ENCODE measurements around the gene COX7A2L. TPM values are rescaled to one million over a fixed set of nuclear protein-coding genes. Genes with fewer than 3 reads are reported as not detected.

Gene COX7A2L
- total RNA-seq, 1 donor from 2014 or later, result 199 TPM

- DNase-seq (ENCODE audit: low read depth), result no peak
These were observed 39.5 kb downstream of the COX7A2L start for GRCh38 chr2:42321452-42322064.

GRCh38 chr2:42319265-42319664 lies 41.8 kb downstream of the COX7A2L start:
- DNase-seq (ENCODE audit: low read depth), result no peak

GRCh38 chr2:42317945-42318344 lies 43.1 kb downstream of the COX7A2L start:
- no peak for DNase-seq (ENCODE audit: low read depth)

- DNase-seq (ENCODE audit: low read depth), result no peak
These were observed 43.5 kb downstream of the COX7A2L start for GRCh38 chr2:42317486-42317885.

- no peak for DNase-seq (ENCODE audit: low read depth)
These were observed 44.1 kb downstream of the COX7A2L start for GRCh38 chr2:42316910-42317309.

GRCh38 chr2:42315844-42316470 lies 45.1 kb downstream of the COX7A2L start:
- DNase-seq (ENCODE audit: low read depth), result no peak

- DNase-seq (ENCODE audit: low read depth), result peak; percentile 30
These were observed 46.0 kb downstream of the COX7A2L start for GRCh38 chr2:42314892-42315468.

GRCh38 chr2:42312106-42312505 lies 48.9 kb downstream of the COX7A2L start:
- DNase-seq (ENCODE audit: low read depth), result no peak

GRCh38 chr2:42310007-42310515 lies 51.0 kb downstream of the COX7A2L start:
- DNase-seq (ENCODE audit: low read depth), result no peak

GRCh38 chr2:42309366-42309765 lies 51.7 kb downstream of the COX7A2L start:
- DNase-seq (ENCODE audit: low read depth), result no peak

GRCh38 chr2:42307180-42307579 lies 53.8 kb downstream of the COX7A2L start:
- no peak for DNase-seq (ENCODE audit: low read depth)

- no peak for DNase-seq (ENCODE audit: low read depth)
These were observed 56.8 kb downstream of the COX7A2L start for GRCh38 chr2:42304059-42304713.

- DNase-seq (ENCODE audit: low read depth), result no peak
These were observed 57.8 kb downstream of the COX7A2L start for GRCh38 chr2:42303252-42303651.

- DNase-seq (ENCODE audit: low read depth), result no peak
These were observed 60.5 kb downstream of the COX7A2L start for GRCh38 chr2:42300527-42300926.

Other genes with a start within 250 kb of the COX7A2L start
- 22.5 and 24.8 TPM in 2 replicates for gene EML4, start 191.9 kb downstream of the COX7A2L start, total RNA-seq
- gene KCNG3, start 132.8 kb upstream of the COX7A2L start, total RNA-seq, result not detected in 2 replicates
- gene MTA3, start 207.4 kb upstream of the COX7A2L start, total RNA-seq, result 21.6 and 28.0 TPM in 2 replicates